ENCODE measurements around the gene TTC36. TPM values are rescaled to one million over a fixed set of nuclear protein-coding genes. Genes with fewer than 3 reads are reported as not detected.
"Not testable (repeated sequence)": the region's sequence is repeated elsewhere in the genome, so short reads cannot be mapped to it uniquely, and the experiment has no call there.

The TTC36 gene
- total RNA-seq, 1 experiment from 2014 or later, result 0.69 TPM

DNA sequence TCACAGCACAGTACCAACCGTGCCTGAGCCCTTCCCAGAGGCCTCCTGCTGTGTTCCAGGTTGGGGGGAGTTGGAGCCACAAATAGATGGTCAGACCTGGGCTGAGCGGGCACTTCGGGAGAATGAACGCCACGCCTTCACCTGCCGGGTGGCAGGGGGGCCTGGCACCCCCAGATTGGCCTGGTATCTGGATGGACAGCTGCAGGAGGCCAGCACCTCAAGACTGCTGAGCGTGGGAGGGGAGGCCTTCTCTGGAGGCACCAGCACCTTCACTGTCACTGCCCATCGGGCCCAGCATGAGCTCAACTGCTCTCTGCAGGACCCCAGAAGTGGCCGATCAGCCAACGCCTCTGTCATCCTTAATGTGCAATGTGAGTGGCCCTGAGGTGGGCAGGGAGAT lies 4.8 kb downstream of the TTC36 start:
- DNase-seq (ENCODE audit: low read depth), result no peak

GRCh38 chr11:118532852-118533768 lies 5.8 kb downstream of the TTC36 start:
- DNase-seq (ENCODE audit: low read depth), result no peak

GRCh38 chr11:118533769-118534729 lies 6.8 kb downstream of the TTC36 start:
- DNase-seq (ENCODE audit: low read depth), result no peak

- DNase-seq (ENCODE audit: low read depth), result no peak
Observed at GRCh38 chr11:118535261-118535660, 8.0 kb downstream of the TTC36 start.

DNA sequence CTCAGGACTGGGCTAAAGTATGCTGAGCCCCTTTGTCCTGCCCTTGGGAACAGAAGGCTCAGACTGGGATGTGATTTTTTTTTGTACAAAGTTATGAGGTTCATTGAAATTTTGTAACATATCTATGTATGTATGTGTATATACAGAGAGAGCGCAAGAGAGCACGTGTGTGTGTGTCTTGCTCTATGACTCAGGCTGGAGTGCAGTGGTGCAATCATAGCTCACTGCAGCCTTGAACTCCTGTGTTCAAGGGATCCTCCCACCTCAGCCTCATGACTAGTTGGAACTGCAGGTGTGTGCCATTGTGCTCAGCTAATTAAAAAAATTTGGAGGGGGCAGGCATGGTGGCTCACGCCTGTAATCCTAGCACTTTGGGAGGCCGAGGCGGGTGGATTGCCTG lies 9.5 kb downstream of the TTC36 start:
- no peak for DNase-seq (ENCODE audit: low read depth)

DNA sequence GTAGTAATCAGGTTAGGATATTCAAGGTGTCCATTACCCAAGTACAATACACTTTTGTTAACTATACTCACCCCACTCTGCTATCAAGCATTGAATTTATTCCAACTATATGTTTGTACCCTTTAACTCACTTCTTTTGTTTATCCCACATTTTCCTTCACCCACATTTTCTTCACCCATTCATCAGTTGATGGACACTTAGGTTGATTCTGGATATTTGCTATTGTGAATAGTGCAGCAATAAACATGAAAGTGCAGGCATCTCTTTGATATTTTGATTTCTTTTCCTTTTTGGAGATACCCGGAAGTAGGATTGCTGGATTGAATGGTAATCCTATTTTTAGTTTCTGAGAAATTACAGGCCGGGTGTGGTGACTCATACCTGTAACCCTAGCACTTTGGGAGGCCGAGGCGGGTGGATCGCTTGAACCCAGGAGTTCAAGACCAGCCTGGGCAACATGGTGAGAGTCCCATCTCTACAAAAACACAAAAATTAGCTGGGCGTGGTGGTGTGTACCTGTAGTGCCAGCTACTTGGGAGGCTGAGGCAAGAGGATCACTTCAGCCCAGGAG lies 10.2 kb downstream of the TTC36 start:
- no peak for DNase-seq (ENCODE audit: low read depth)

GRCh38 chr11:118544010-118544646 lies 16.9 kb downstream of the TTC36 start:
- no peak for DNase-seq (ENCODE audit: low read depth)

DNA sequence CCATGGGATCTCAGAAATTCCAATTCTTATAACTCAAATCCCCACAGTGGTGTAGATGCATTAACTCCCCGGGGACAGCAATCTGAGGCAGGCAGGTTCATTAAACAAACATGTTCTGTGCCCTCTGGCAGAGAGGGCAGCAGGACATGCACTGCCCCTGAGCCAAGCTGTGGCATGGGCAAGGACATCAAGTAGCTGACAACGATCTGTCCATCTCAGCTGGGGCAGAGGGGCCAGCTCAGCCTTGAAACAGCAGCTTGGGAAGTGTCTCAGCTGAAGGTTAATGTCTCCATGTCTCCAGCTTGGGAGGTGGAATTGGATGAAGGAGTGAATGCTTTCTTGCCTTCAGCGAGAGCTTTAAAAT lies 17.4 kb downstream of the TTC36 start:
- no peak for DNase-seq (ENCODE audit: low read depth)

GRCh38 chr11:118545533-118545932 lies 18.3 kb downstream of the TTC36 start:
- no peak for DNase-seq (ENCODE audit: low read depth)

DNA sequence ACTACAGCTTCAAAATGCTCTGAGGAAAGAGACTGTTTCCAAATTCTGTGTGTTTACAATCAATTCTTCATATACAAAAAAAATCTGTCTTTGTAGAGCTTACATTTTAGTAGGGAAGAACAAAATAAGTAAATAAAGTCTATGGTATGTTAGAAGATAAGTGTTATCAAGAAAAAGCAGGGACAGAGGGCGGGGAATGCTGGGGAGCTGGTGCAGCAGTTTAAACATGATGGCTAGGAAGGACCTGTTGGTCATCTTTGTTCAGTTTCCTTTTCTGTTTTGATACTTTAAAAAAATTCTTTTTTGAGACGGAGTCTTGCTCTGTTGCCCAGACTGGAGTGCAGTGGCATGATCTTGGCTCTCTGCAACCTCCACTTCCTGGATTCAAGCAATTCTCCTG lies 19.9 kb downstream of the TTC36 start:
- DNase-seq (ENCODE audit: low read depth), result no peak

GRCh38 chr11:118552341-118552740 lies 25.1 kb downstream of the TTC36 start:
- DNase-seq (ENCODE audit: low read depth), result no peak

GRCh38 chr11:118560806-118561205 lies 33.5 kb downstream of the TTC36 start:
- DNase-seq (ENCODE audit: low read depth), result no peak

DNA sequence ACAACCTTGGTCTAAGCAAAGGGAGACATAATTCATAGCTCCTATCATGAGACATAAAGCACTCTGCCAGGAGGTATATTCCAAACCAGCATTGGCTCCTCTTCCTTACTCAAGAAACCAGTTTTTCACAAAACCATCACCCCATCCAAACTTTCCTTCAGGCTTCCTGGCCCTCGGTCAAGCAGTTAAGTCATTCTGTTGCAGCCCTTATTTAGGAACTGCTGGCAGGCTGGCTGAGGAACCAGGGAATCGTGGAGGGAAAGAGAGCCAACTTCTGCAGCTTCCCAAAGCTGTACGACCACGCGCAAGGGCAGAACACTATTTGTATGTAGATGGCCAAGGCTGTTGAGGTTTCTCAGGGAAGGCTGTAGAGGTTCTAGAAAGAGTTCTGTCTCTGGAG lies 37.8 kb downstream of the TTC36 start:
- no peak for DNase-seq (ENCODE audit: low read depth)

GRCh38 chr11:118569670-118570069 lies 42.4 kb downstream of the TTC36 start:
- DNase-seq (ENCODE audit: low read depth), result no peak

GRCh38 chr11:118570787-118571186 lies 43.5 kb downstream of the TTC36 start:
- DNase-seq (ENCODE audit: low read depth), result no peak

GRCh38 chr11:118571701-118572060 lies 44.4 kb downstream of the TTC36 start:
- DNase-seq (ENCODE audit: low read depth), result peak; percentile 7

DNA sequence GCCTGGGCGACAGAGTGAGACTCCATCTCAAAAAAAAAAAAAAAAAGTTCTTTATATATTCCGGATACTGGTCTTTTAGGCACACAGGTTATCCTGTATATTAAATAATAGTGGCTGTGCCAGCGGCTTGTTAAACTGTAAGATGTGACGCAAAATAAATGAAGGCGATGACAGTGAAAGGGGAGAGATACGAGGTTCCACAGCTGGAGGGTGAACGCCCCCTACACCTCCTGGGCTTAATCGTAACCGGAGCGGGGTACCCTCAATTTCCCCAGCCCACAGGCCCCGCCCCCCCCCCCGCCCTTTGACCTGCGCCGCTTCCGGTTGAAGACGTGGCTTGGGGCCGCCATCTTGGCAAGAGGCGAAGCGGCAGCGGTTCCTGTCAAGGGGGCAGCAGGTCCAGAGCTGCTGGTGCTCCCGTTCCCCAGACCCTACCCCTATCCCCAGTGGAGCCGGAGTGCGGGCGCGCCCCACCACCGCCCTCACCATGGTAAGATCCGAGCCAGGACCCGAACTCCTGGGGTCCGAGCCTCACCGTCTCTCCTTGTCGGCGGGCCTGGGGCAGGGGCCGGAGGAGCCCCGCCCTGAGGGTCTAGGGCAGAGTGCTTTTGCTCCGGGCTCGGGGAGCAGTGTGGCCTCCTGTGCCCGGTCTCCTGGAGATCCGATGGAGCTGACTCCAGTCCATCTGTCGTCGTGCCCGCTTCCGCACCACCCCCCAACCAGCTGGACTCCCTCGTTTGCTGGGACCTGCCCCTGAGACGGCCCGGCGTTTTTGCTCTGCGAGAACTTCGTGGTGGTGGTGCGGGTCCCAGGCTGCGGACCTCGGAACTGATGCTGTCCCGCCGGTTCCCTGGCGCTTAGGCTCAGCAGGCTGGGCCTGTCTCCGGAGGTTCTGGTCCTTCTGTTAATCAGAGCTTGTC lies 45.0 kb downstream of the TTC36 start, which contains the start of gene ARCN1:
ARCN1 (plus strand) TSS at position 349 of the 920 bp plus-strand sequence; CDS start at position 488, 139 bp downstream.
- DNase-seq (ENCODE audit: low read depth), result peak; percentile 80

DNA sequence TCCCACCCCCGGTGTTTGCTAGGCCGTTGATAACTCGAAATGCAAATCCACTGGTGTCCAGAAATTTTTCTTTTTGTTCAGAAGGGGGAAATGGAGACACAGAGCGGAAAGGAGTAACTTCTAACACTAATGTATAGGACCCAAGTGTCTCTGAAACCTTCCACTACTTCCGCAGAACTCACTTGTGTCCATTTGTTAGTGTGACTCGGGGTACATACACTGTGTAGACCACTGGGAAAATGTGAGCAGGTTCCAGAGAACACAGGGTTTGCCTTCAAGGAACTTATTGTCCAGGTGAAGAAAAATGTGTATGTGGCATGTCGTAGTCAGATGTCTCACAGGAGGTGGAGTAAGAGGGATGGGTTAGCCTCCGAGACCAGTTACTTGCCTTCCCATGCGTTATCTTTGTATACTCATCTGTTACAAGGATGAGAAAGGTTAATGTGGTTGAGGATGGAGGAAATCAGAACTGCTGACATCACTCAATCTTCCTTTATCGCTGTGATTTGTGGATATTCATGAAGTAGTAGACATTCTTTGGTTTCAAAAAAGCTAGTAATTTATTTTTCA lies 45.8 kb downstream of the TTC36 start:
- DNase-seq (ENCODE audit: low read depth), result peak; percentile 39

GRCh38 chr11:118574636-118575035 lies 47.4 kb downstream of the TTC36 start:
- DNase-seq (ENCODE audit: low read depth), result no peak

- DNase-seq (ENCODE audit: low read depth), result not testable (repeated sequence)
Observed at GRCh38 chr11:118577995-118578394, 50.7 kb downstream of the TTC36 start.
